ENCODE measurements around the gene HNRNPUL1. TPM values are rescaled to one million over a fixed set of nuclear protein-coding genes. Genes with fewer than 3 reads are reported as not detected.
"Not testable (repeated sequence)": the region's sequence is repeated elsewhere in the genome, so short reads cannot be mapped to it uniquely, and the experiment has no call there.

Gene HNRNPUL1
- polyA plus RNA-seq, 4 donors, result 188 to 209 (median 204) TPM

DNA sequence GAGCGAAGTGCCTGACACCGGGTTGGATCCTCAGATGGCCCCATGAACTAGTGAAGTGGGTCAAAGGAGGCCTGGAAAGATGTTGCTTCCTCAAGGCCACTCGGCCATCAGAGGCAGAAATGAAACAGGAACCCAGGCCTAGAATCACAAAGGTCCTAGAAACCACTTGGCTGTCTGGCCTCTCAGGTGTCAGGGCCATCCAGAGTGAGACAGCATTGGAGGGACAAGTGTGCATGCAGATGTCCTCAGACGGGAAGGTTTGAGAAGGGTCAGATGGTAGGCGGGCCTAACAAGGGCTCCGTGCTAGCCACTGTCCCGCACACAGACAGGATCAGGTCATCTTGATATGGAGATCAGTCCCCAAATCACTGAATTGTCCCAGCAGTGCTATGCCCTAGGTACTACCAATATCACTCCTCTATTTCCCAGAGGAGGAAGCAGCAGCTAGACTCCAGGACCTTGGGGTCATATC, 60.1 kb downstream of the HNRNPUL1 start:
- DNase-seq (ENCODE audit: low read depth in 4 of 4, low spot score in 3 of 4), result no peak

- no peak for DNase-seq (ENCODE audit: low read depth in 4 of 4, low spot score in 3 of 4)
Measured at GRCh38 chr19:41324921-41325639, 60.9 kb downstream of the HNRNPUL1 start.

- no peak for DNase-seq (ENCODE audit: low read depth in 4 of 4, low spot score in 3 of 4)
Measured at GRCh38 chr19:41325640-41325946, 61.4 kb downstream of the HNRNPUL1 start.

DNA sequence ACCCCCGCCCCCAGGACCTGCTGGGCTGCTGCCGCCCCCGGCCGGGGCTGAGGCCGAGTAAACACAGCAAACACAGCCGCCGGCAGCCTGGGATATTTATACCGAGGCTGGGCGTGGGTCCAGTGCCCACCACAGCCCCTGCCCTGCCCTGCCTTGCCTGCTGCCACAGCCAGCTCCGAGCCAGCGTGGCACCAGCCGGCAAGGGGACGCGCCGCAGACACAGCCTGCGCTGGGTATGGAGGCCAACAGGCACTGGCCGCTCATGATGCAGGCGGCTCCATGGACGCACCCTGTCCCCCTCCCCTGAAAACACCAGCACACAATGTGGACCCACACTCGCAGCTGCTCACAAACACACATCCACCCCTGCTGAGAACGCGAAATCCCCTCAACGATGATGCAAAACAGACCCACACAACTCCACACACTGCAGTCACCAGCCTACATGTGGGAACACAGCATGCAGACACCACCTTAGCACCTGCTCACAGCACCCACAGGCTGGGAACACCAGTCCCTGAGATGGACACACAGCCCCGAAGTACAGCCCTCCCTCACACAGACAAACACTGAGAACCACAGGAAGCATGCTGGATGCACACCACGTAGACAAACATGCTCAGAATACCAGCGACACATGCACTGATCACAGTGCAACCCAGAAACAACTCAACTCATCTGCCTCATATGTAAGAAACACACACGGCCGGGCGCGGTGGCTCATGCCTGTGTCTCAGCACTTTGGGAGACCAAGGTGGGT, 62.0 kb downstream of the HNRNPUL1 start:
- no peak for DNase-seq (ENCODE audit: low read depth in 4 of 4, low spot score in 3 of 4)

GRCh38 chr19:41327076-41327575, 63.0 kb downstream of the HNRNPUL1 start:
- no peak for DNase-seq (ENCODE audit: low read depth in 4 of 4, low spot score in 3 of 4)

DNA sequence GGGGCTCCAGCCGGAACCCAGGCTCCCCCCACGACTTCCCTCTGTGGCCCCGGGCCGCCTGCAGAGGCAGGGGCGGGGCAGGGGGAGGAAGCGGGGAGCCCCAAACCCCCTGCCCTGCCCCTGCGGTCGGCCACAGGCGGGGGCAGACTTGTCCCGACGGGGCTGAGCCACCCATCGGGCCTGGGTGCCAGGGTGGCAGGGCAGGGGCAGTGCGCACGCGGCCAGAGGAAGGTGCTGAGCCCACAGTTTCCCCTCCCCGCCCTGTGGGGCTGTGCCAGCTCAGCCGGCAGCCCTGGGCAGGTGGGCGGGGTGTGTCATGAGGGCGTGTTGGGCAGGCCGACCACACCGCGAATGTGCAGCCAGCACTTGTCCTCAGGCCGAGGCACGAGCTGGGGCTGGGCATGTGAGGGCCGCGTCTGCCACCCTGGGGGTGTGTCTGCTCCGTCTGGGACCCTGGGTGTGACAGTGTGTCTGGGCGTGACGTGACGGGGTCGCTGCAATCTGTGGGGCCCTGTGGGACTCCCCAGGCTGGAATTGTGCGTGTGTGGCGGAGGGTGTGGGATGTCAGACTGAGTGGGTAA, 63.5 kb downstream of the HNRNPUL1 start:
- no peak for DNase-seq (ENCODE audit: low read depth in 4 of 4, low spot score in 3 of 4)

DNA sequence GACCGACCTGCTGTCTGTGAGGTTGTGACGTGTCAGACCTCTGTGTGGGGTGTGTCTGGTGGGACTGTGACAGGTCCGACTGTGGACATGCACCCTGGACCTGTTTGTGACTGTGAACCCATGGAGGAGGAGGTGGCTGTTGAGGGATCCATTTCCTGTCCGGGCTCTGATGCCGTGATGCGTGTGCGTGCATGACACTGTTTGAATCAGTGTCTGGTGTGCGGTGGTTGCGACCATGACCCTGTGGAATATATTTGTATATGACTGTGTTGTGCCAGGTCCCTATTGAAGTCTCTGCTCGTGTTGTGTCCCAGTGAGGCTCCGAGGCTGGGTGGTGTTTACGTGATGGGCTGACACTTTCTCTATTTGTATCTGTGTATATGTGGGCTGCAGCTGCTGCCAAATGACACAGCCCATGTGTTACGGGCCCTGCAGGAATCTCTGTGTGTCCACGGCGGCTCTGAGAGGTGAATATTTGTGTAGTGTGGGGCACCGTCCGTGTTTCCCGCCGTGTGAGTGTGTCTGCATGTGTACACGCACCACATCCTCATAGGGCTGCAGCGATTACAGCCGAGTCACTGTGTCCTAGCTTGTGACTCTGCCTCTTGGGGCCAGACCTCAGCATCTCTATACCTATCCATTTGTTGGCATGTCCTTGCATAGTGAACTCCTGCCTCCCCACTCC, 64.1 kb downstream of the HNRNPUL1 start:
- DNase-seq (ENCODE audit: low read depth in 4 of 4, low spot score in 3 of 4), result no peak

- no peak for DNase-seq (ENCODE audit: low read depth in 4 of 4, low spot score in 3 of 4)
Measured at GRCh38 chr19:41328842-41329225, 64.7 kb downstream of the HNRNPUL1 start.

- DNase-seq (ENCODE audit: low read depth in 4 of 4, low spot score in 3 of 4), result no peak
Measured at GRCh38 chr19:41330481-41330880, 66.3 kb downstream of the HNRNPUL1 start.

DNA sequence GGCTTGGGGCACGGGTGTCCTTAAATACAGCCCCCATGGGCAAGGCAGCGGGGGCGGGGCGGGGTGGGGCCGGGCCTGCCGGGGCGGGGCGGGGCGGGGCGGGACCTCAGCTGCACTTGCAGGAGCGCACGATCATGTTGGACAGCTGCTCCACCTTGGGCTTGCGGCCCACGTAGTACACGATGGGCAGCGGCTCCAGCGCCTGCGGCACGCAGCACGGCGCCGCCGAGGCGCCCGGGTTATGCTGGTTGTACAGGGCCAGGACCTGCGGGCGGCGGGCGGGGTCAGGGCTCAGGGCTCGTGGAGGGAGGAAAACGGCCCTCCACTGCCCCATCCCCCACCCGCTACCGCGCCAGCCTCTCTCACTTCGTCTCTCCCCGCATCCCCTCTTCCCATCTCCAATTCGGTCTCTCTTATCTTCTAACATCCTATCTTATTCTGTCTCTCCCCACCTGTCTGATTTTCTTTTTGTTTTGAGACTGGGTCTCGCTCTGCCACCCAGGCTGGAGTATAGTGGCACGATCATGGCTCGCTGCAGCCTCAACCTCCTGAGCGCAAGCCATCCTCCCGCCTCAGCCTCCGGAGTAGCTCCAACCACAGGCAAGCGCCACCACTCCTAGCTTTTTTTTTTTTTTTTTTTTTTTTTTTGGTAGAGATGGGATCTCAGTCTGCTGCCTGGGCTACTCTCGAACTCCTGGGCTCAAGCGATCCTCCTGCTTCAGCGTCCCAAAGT, 66.9 kb downstream of the HNRNPUL1 start:
- DNase-seq (ENCODE audit: low read depth in 4 of 4, low spot score in 3 of 4), result no peak

DNA sequence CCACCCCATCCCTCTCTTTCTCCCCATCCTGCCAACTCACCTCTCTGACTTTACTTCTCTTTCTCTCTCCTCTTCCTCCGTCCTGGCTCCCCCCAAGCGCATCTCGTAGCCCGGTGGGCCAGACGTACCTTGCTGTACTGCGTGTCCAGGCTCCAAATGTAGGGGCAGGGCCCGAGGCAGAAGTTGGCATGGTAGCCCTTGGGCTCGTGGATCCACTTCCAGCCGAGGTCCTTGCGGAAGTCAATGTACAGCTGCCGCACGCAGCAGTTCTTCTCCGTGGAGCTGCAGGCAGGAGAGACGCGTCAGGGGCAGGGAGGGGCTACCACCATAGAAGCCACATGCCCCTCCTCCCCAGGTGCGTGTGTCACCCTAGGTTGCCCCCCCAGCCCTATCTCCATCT, 67.8 kb downstream of the HNRNPUL1 start:
- DNase-seq (ENCODE audit: low read depth in 4 of 4, low spot score in 3 of 4), result no peak

DNA sequence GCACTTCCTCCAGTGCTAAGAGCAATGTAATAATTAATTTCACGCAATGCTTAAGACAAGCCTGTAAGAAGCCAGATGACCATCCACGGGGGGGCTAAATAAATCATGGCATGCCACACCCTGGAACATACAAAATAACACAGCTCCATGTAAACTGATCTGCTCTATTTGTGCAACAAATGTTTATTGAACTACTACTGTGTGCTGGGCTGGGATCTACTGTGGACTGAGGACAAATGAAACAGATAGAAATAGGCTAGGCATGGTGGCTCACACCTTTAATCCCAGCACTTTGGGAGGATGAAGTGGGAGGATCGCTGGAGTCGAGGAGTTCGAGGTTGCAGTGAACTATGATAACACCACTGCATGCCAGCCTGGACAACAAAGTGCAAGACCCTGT, 68.3 kb downstream of the HNRNPUL1 start:
- no peak for DNase-seq (ENCODE audit: low read depth in 4 of 4, low spot score in 3 of 4)

DNA sequence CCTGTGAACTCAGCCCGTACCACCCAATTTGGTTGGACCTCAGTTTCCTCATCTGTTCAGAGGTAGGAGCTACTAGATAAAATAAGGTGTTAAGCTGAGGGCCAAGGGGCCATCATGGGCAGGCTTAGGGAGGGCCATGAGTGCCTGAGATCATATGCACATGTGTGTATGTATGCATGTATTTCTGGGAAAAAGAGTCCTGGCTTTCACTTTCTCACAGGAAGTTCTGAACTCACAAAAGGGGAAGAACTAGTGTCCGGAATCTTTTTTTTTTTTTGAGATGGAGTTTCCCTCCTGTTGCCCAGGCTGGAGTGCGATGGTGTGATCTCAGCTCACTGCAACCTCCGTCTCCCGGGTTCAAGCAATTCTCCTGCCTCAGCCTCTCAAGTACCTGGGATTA, 70.6 kb downstream of the HNRNPUL1 start:
- DNase-seq (ENCODE audit: low read depth in 4 of 4, low spot score in 3 of 4), result no peak

DNA sequence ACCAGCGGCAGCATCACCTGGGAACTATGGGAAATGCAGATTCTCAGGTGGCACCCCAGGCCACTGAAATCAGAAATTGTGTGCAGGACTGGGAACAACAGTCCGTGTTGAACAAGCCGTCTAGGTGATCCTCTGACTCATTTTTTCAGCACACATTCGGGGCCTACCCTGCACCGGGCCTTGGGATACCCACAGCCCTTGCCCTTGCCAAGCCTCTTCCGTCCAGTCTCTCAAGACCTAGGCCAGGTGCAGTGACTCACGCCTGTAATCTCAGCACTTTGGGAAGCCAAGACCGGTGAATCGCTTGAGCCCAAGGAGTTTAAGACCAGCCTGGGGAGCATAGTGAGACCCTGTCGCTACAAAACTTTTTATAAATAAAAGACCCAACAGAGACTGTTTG, 71.3 kb downstream of the HNRNPUL1 start:
- no peak for DNase-seq (ENCODE audit: low read depth in 4 of 4, low spot score in 3 of 4)

DNA sequence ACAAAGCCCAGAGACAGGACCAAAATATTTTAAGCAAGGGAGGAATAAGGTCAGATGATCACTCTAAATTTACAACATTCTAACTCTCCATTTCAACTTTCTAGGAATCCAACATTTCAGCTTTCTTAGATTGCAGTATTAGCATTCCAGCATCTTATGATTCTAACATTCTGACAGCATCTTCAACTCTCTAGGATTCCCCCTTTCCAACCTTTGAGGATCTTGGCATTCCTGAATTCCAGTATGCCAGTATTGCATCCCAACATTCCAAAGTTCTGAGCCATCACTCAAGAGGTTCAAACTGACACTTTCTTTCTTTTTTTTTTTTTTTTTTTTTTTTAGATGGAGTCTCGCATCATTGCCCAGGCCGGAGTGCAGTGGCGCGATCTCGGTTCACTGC, 75.8 kb downstream of the HNRNPUL1 start:
- no peak for DNase-seq (ENCODE audit: low read depth in 4 of 4, low spot score in 3 of 4)

DNA sequence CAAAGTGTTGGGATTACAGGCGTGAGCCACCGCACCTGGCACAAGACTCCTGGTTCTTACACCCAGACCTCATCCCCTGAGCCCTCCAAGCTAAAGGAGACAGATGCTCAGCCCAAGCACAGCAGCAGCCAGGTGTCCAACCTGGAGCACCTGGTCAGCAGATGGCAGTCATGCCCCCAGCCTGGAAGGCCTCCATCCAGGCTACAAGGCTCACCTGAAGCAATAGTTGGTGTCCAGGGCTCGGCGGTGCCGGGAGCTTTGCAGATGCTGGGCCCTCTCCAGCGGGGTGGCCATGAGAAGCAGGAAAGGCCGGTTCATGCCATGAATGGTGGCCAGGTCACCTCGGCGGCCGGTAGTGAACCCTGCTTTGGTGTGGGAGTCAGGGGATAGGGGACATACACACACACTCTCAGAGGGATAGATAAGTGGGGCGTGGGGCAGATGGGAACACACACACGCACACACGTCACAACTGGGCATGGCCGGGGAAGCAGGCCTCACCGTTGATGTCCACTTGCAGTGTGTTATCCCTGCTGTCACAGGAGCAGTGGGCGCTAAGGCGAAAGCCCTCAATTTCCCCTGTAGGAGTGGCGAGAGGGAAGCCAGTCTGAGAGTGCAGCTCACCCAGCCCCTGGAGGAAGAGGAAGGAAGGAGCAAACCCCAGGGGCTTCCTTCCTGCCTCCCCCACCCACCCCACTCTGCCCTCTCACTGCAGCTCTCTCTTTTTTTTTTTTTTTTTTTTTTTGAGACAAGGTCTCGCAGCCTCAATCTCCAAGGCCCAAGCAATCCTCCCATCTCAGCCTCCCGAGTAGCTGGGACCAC, 77.7 kb downstream of the HNRNPUL1 start:
- no peak for DNase-seq (ENCODE audit: low read depth in 4 of 4, low spot score in 3 of 4)

- DNase-seq (ENCODE audit: low read depth in 4 of 4, low spot score in 3 of 4), result no peak
Measured at GRCh38 chr19:41344162-41344561, 80.0 kb downstream of the HNRNPUL1 start.

DNA sequence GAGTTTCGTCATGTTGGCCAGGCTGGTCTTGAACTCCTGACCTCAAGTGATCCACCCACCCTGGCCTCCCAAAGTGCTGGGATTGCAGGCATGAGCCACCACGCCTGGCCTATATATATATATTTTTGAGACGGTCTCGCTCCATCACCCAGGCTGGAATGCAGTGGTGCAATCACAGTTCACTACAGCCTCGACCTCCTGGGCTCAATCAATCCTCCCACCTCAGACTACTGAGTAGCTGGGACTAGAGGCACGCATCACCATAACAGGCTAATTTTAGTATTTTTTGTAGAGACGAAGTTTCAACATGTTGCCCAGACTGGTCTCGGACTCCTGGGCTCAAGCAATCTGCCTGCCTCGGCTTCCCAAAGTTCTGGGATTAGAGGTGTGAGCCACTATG, 82.7 kb downstream of the HNRNPUL1 start:
- not testable (repeated sequence) for DNase-seq (ENCODE audit: low read depth in 4 of 4, low spot score in 3 of 4)

DNA sequence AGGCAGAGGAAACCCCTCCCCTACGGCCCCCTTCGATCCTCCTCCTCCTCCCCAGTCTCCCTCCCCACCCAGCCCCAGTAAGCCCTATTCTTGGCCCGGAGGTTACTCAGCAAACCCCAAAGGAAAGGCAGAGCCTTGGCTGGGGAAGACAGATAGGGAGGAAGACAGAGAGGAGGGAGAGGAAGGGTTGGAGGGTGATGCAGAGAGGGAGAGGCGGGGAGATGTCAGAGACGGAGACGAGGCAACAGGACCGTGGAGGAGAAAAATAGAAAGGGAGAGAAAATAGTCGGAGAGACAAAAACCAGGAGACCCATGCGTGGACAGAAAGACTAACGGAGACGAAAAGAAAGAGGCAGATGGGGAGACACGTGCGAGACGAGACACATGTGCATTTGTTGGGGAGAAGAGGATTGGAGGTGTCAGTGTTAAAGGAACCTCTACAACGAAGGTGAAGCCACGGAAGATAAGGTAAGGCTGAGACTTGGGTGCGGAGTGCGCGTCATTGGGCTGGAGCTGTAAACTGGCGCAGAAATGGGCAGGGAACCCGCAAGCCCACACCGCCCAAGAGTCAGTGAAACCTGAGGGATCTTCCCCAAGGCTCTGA, 86.7 kb downstream of the HNRNPUL1 start:
- DNase-seq (ENCODE audit: low read depth in 4 of 4, low spot score in 3 of 4), result no peak
